ENCODE data around the gene HUS1B.

- TF ChIP-seq CTCF (IDR thresholded peaks at IDR 0.05) (no peak), POLR2A (IDR thresholded peaks at IDR 0.05) (no peak), EP300 (IDR thresholded peaks at IDR 0.05) (no peak)
Measured at GRCh38 chr6:689223-689622, 32.3 kb upstream of the HUS1B start.
